HCT116 (cell line): ENCODE results near the gene SPTB. TPM values are rescaled to one million over a fixed set of nuclear protein-coding genes. Genes with fewer than 3 reads are reported as not detected.

Experiments used
- ATAC-seq: fragments of 200-7000 bp; cut with Tn5 transposase; 2 replicates; pipeline ENCODE4 v1.9.1; 2020; ENCODE audit warnings: mild to moderate bottlenecking, moderate library complexity
- BruUV-seq: library from RNA; stranded (reverse); fragments of 400-500 nt; replicated peaks from 2 replicates; lab custom pipeline; 2021; lab: Mats Ljungman, UMichigan
- CTCF ChIA-PET: fragments of 300-600 bp; sonication (Branson Sonifier 250); formaldehyde crosslinking; loops from one replicate; lab custom pipeline; 2021; ENCODE audit warnings: antibody characterized with exemption; lab: Charles Lee
- POLR2A ChIA-PET: fragments of 300-600, 350-600 bp; sonication (Branson Sonifier 250); formaldehyde crosslinking; loops from one replicate; lab custom pipeline; 2021; ENCODE audit warnings: antibody characterized with exemption; lab: Charles Lee
- RAD21 ChIA-PET, 2 experiments: fragments of 300-600 bp; sonication (Branson Sonifier 250); formaldehyde crosslinking; loops; one replicate each; lab custom pipeline; 2023; ENCODE audit warnings: low total read pairs in 2 of 2; ENCODE audit not compliant: uncharacterized antibody in 2 of 2, unreplicated experiment in 2 of 2, low non-redundant PET in 1 of 2; lab: Charles Lee
- DNase-seq: peaks from one replicate; pipeline ENCODE4 v3.0.0-alpha.2; 2010; ENCODE audit warnings: low read depth, low spot score
- H2AFZ ChIP-seq: fragments of 200-600 bp; shearing (Covaris generic), sonication (generic); 2 replicates; pipeline ENCODE4 v1.6.1; 2017; ENCODE audit warnings: low read depth, mixed run types, mixed read lengths, antibody characterized with exemption, low read length; ENCODE audit not compliant: poor library complexity, severe bottlenecking
- H3K27ac ChIP-seq: 2 replicates; pipeline ENCODE4 v1.5.1; 2012; ENCODE audit warnings: low read depth, low read length
- H3K27me3 ChIP-seq: fragments of 200-600 bp; sonication (generic); 2 replicates; pipeline ENCODE4 v1.6.1; 2016; ENCODE audit warnings: mixed run types, low read length, mixed read lengths; ENCODE audit not compliant: insufficient read depth
- H3K36me3 ChIP-seq, 2 experiments: fragments of 200-500 bp in 1 of 2; fragments of 200-600 bp in 1 of 2; sonication (Bioruptor generic) in 1 of 2; sonication (generic) in 1 of 2; 2 replicates each; pipeline versions ENCODE4 v1.5.1 to v1.6.1; 2014 to 2016; ENCODE audit warnings: low read length in 2 of 2, inconsistent platforms in 1 of 2, mixed read lengths in 1 of 2, mixed run types in 1 of 2; ENCODE audit not compliant: insufficient read depth in 2 of 2, control insufficient read depth in 1 of 2
- H3K4me1 ChIP-seq, 2 experiments: fragments of 200-600 bp in 1 of 2; sonication (generic) in 1 of 2; 2 replicates each; pipeline versions ENCODE4 v1.5.1 to v1.6.1; 2012 to 2017; ENCODE audit warnings: low read length in 2 of 2, inconsistent platforms in 1 of 2, mild to moderate bottlenecking in 1 of 2, mixed read lengths in 1 of 2, mixed run types in 1 of 2, moderate library complexity in 1 of 2; ENCODE audit not compliant: insufficient read depth in 2 of 2, control insufficient read depth in 1 of 2
- H3K4me2 ChIP-seq: fragments of 200-600 bp; sonication (generic); 2 replicates; pipeline ENCODE4 v1.6.1; 2017; ENCODE audit warnings: mixed run types, low read length, mixed read lengths
- H3K4me3 ChIP-seq, 2 experiments: fragments of 200-600 bp in 1 of 2; sonication (generic) in 1 of 2; replicated peaks in 1 of 2; 2 replicates each; pipeline ENCODE4 v1.5.1; 2011 to 2016; ENCODE audit warnings: low read length in 2 of 2, control low read depth in 1 of 2, low read depth in 1 of 2, mild to moderate bottlenecking in 1 of 2, mixed read lengths in 1 of 2, mixed run types in 1 of 2
- H3K79me2 ChIP-seq: fragments of 200-600 bp; sonication (generic); 2 replicates; pipeline ENCODE4 v1.6.1; 2017; ENCODE audit warnings: mild to moderate bottlenecking, mixed run types, low read length, moderate library complexity, mixed read lengths; ENCODE audit not compliant: insufficient read depth
- H3K9ac ChIP-seq: fragments of 200-600 bp; sonication (generic); 2 replicates; pipeline ENCODE4 v1.6.1; 2016; ENCODE audit warnings: low read length, mixed read lengths
- H3K9me2 ChIP-seq: fragments of 200-600 bp; sonication (generic), shearing (Covaris generic); 2 replicates; pipeline ENCODE4 v1.6.1; 2017; ENCODE audit warnings: mixed run types, mild to moderate bottlenecking, moderate library complexity; ENCODE audit not compliant: insufficient read depth
- H3K9me3 ChIP-seq, 2 experiments: fragments of 200-500 bp in 1 of 2; fragments of 200-600 bp in 1 of 2; sonication (Bioruptor generic) in 1 of 2; sonication (generic) in 1 of 2; 2 replicates each; pipeline ENCODE4 v1.6.1; 2014 to 2017; ENCODE audit warnings: low read length in 2 of 2, mixed read lengths in 2 of 2, inconsistent platforms in 1 of 2, low read depth in 1 of 2, mild to moderate bottlenecking in 1 of 2, mixed run types in 1 of 2, moderate library complexity in 1 of 2; ENCODE audit not compliant: control insufficient read depth in 1 of 2, insufficient read depth in 1 of 2
- H4K20me1 ChIP-seq: fragments of 200-600 bp; sonication (generic), shearing (Covaris generic); 2 replicates; pipeline ENCODE4 v1.6.1; 2017; ENCODE audit warnings: mixed run types, mild to moderate bottlenecking, moderate library complexity; ENCODE audit not compliant: insufficient read depth
- RAD21 ChIP-seq: IDR thresholded peaks from 2 replicates; pipeline ENCODE4 v1.6.1; 2012; ENCODE audit warnings: low read depth, mild to moderate bottlenecking
- YY1 ChIP-seq: IDR thresholded peaks from 2 replicates; pipeline ENCODE4 v1.6.1; 2011; ENCODE audit warnings: low read length, low read depth, moderate library complexity, mild to moderate bottlenecking; ENCODE audit not compliant: insufficient replicate concordance; ENCODE audit errors: extremely low read depth
- intact Hi-C: fragments of 100-400 bp; cut with micrococcal nuclease; formaldehyde crosslinking; loops from 2 replicates; pipeline ENCODE4 v1.10.0; 2022
- total RNA-seq: library from RNA; stranded (reverse); gene quantifications from one replicate; pipeline ENCODE4 v1.2.1, GENCODE V29; 2021; ENCODE audit not compliant: unreplicated experiment
- TF ChIP-seq, protein P1 (sequence below), 3 experiments: fragments of 200-600 bp in 1 of 3; sonication (generic) in 1 of 3; IDR thresholded peaks in 2 of 3; conservative IDR thresholded peaks in 1 of 3; 2 replicates each; pipeline ENCODE4 v1.5.1; 2012 to 2017; ENCODE audit warnings: low read depth in 2 of 3, low read length in 2 of 3, antibody characterized with exemption in 1 of 3, borderline replicate concordance in 1 of 3, control low read depth in 1 of 3, mild to moderate bottlenecking in 1 of 3, mixed read lengths in 1 of 3, mixed run types in 1 of 3, moderate library complexity in 1 of 3; ENCODE audit not compliant: insufficient read depth in 1 of 3
- TF ChIP-seq, protein P2 (sequence below): IDR thresholded peaks from 2 replicates; pipeline ENCODE4 v1.6.1; 2012; ENCODE audit warnings: low read depth
- TF ChIP-seq, protein P3 (sequence below): IDR thresholded peaks from 2 replicates; pipeline ENCODE4 v1.6.1; 2012
- TF ChIP-seq, protein P4 (sequence below): IDR thresholded peaks from 2 replicates; pipeline ENCODE4 v1.6.1; 2012

Gene SPTB
- total RNA-seq, 1 experiment from 2014 or later: 4.2 TPM

DNA sequence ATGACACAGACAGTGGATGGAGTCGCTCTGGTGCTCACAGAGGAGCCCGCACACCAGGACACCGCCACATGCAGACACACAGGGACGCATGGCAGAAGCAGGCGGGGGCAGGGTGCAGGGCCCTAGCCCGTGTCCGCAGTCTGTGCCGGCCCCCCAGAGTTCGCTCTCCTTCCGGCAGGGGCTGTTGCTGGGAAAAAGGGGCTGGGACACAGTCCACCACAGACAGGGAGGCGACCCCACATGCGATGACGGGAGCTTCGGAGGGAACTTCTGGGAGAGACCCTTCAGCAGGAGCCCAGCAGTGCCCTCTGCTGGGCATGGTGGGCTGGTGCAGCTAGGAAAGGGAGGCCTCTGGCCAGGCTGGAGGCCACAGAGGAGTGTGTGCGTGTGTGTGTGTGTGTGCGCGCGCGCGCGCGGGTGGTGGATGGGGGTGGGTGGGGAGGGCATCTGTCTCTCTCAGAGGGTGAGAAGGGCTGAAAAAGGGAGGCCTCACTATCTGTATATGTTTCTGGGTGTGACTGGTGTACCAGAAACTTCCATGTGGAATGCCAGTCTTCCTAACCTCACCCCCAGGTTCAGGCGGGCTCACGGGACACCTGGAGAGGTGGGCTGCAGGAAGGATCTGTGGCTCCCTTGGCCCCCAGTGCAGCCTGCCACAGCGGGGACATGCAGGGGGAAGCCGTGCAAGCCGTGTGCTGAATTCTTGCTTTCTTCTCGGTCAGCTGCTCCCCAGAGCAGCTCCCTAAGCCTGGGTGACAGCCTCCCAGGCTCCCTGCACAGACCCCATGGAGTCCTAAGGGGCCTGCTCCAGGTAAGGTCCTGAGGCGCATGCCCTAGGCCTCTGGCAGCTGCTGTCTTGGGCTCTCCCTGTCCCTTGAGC lies 114.8 kb downstream of the SPTB start (continued):
- TF ChIP-seq, protein P1, sequence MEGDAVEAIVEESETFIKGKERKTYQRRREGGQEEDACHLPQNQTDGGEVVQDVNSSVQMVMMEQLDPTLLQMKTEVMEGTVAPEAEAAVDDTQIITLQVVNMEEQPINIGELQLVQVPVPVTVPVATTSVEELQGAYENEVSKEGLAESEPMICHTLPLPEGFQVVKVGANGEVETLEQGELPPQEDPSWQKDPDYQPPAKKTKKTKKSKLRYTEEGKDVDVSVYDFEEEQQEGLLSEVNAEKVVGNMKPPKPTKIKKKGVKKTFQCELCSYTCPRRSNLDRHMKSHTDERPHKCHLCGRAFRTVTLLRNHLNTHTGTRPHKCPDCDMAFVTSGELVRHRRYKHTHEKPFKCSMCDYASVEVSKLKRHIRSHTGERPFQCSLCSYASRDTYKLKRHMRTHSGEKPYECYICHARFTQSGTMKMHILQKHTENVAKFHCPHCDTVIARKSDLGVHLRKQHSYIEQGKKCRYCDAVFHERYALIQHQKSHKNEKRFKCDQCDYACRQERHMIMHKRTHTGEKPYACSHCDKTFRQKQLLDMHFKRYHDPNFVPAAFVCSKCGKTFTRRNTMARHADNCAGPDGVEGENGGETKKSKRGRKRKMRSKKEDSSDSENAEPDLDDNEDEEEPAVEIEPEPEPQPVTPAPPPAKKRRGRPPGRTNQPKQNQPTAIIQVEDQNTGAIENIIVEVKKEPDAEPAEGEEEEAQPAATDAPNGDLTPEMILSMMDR (IDR thresholded peaks at IDR 0.05 in 2 of 3, conservative IDR thresholded peaks at IDR 0.05 in 1 of 3; ENCODE audit: borderline replicate concordance in 1 of 3, insufficient read depth in 1 of 3, low read depth in 2 of 3, low read length in 2 of 3): peak; percentile 72 to 96 (median 79); a peak in 5 of 6 replicates
- TF ChIP-seq RAD21 (peak; percentile 85), YY1 (no peak)
- TF ChIP-seq, all 23 proteins: peak for 2

DNA sequence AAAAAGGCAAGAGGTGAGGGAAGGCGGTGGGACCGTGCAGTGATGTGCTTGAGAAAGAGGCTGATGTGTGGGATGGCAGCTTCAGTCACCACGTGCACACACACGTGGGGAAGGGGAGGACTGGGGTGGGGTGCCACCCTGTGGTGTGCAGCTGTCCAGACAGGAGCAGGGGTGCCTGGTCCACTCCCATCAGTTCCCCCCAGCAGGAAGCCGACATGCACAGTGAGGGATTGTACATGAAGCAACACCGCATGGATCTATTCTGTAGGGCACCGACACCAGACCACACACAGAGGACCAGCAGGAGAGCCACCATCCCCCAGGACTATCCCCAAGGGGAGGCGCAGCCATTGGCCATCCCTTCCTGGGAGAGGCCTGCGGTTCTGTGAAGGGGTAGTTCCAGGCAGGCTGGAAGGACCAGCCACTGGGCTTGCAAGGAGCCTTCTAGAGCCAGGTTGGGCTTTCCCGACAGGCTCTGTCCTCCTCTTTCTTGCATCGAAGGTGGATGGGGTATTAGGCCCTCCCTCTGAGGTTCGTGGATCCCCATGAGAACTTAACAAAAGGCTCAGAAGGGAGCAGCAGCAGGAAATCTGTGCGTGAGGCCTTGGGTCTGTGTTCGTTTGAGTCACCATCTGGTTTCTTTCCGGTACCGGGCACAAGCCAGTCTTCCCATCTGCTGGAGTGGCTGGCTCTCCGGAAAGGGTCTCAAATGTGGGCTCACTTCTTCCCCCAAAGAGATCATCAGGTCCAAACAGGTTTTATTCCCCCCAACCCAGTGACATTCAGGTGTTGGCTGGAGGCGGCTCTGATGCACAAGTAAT lies 115.7 kb downstream of the SPTB start:
- no peak overlapping the region for H3K4me3 ChIP-seq
- H3K79me2 ChIP-seq: no peaks in the 10 kb centered on the region
- H3K27me3 ChIP-seq: no peaks in the 10 kb centered on the region
- ChIA-PET RAD21 (interaction anchor here (0.6 to 1.1 kb wide), 4 partner anchors 93 to 137 kb away, joined by 4 to 7 read pairs (median 4); no protein-coding TSS in a partner anchor), POLR2A (no interaction called here), CTCF (interaction anchor here (0.6 to 2.1 kb wide), 18 partner anchors 12 to 420 kb away, joined by 3 to 11 read pairs (median 4); no protein-coding TSS in a partner anchor)
- H3K27ac ChIP-seq: no peak overlapping the region
- H3K9me3 ChIP-seq: no peaks in the 10 kb centered on the region
- no peaks in the 10 kb centered on the region for H3K9me2 ChIP-seq
- no peaks in the 10 kb centered on the region for H4K20me1 ChIP-seq
- no peaks in the 10 kb centered on the region for H3K36me3 ChIP-seq
- peak overlapping the region; percentile 69 for H3K4me2 ChIP-seq
- TF ChIP-seq, protein P2, sequence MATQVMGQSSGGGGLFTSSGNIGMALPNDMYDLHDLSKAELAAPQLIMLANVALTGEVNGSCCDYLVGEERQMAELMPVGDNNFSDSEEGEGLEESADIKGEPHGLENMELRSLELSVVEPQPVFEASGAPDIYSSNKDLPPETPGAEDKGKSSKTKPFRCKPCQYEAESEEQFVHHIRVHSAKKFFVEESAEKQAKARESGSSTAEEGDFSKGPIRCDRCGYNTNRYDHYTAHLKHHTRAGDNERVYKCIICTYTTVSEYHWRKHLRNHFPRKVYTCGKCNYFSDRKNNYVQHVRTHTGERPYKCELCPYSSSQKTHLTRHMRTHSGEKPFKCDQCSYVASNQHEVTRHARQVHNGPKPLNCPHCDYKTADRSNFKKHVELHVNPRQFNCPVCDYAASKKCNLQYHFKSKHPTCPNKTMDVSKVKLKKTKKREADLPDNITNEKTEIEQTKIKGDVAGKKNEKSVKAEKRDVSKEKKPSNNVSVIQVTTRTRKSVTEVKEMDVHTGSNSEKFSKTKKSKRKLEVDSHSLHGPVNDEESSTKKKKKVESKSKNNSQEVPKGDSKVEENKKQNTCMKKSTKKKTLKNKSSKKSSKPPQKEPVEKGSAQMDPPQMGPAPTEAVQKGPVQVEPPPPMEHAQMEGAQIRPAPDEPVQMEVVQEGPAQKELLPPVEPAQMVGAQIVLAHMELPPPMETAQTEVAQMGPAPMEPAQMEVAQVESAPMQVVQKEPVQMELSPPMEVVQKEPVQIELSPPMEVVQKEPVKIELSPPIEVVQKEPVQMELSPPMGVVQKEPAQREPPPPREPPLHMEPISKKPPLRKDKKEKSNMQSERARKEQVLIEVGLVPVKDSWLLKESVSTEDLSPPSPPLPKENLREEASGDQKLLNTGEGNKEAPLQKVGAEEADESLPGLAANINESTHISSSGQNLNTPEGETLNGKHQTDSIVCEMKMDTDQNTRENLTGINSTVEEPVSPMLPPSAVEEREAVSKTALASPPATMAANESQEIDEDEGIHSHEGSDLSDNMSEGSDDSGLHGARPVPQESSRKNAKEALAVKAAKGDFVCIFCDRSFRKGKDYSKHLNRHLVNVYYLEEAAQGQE: no peak
- TF ChIP-seq, protein P3, sequence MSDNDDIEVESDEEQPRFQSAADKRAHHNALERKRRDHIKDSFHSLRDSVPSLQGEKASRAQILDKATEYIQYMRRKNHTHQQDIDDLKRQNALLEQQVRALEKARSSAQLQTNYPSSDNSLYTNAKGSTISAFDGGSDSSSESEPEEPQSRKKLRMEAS: peak; percentile 37; the same call in 1 of the 2 replicates
- TF ChIP-seq, protein P4, sequence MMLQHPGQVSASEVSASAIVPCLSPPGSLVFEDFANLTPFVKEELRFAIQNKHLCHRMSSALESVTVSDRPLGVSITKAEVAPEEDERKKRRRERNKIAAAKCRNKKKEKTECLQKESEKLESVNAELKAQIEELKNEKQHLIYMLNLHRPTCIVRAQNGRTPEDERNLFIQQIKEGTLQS: no peak
- peak; percentile 40; the same call in 1 of the 2 replicates for TF ChIP-seq RAD21
- no TSS peak for BruUV-seq
- H3K4me1 ChIP-seq: peaks cover 37 to 64% of the 10 kb centered on the region in 2 experiments
- no peak for DNase-seq
- intact Hi-C loops: loop anchor here (5.0 kb wide), 2 partner anchors 128 to 422 kb away; no protein-coding TSS in a partner anchor
- peak overlapping the region; percentile 30 for H3K9ac ChIP-seq
- H2AFZ ChIP-seq: no peak overlapping the region
- ATAC-seq: no peak
